ENCODE data around the gene ZFR2.

ZFR2 gene

DNA sequence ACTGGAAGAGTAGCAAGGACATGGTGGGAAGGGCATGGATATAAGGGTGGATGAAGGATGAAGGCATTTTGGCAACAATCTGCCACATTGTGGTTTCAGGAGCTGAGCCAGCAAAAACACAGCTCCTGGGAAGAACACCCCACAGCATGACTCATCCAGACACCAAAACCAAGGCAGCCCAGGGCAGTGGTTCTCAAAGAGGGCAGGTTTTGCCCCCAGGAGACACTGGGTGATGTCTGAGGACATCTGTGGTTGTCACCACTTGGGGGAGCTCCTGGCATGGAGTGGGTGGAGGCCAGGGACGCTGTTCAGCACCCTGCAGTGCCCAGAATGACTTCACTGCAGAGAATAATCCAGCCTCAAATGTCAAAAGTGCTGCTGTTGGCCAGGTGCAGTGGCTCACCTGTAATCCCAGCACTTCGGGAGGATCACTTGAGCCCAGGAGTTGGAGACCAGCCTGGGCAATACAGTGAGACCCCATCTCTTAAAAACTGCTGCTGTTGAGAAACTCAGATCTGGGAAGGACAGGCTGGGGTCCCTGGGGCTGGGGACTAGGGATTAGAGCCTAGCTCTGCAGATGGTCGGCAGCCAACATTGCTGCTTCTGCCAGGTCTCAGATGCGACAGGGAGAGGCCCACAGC is 16.1 kb downstream of the ZFR2 start:
- TF ChIP-seq, protein P1, sequence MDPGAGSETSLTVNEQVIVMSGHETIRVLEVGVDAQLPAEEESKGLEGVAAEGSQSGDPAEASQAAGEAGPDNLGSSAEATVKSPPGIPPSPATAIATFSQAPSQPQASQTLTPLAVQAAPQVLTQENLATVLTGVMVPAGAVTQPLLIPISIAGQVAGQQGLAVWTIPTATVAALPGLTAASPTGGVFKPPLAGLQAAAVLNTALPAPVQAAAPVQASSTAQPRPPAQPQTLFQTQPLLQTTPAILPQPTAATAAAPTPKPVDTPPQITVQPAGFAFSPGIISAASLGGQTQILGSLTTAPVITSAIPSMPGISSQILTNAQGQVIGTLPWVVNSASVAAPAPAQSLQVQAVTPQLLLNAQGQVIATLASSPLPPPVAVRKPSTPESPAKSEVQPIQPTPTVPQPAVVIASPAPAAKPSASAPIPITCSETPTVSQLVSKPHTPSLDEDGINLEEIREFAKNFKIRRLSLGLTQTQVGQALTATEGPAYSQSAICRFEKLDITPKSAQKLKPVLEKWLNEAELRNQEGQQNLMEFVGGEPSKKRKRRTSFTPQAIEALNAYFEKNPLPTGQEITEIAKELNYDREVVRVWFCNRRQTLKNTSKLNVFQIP (CRISPR knock-in tag; IDR thresholded peaks at IDR 0.05; ENCODE audit: borderline replicate concordance, low read depth) = no peak
- TF ChIP-seq ZNF8 (CRISPR knock-in tag; IDR thresholded peaks at IDR 0.05) (no peak), RARB (CRISPR knock-in tag; IDR thresholded peaks at IDR 0.05) (no peak), SNAI2 (CRISPR knock-in tag; IDR thresholded peaks at IDR 0.05) (no peak), ZNF565 (CRISPR knock-in tag; conservative IDR thresholded peaks at IDR 0.05; ENCODE audit: low read depth) (no peak), ZNF70 (CRISPR knock-in tag; IDR thresholded peaks at IDR 0.05) (no peak), TCF4 (CRISPR knock-in tag; IDR thresholded peaks at IDR 0.05; ENCODE audit: borderline replicate concordance) (no peak), GLIS3 (CRISPR knock-in tag; IDR thresholded peaks at IDR 0.05) (no peak), BACH2 (CRISPR knock-in tag; IDR thresholded peaks at IDR 0.05; ENCODE audit: borderline replicate concordance) (no peak), ZC3H10 (CRISPR knock-in tag; IDR thresholded peaks at IDR 0.05) (no peak), PPARA (CRISPR knock-in tag; IDR thresholded peaks at IDR 0.05; ENCODE audit: borderline replicate concordance) (no peak), OSR1 (CRISPR knock-in tag; IDR thresholded peaks at IDR 0.05) (no peak)
- TF ChIP-seq, protein P2, sequence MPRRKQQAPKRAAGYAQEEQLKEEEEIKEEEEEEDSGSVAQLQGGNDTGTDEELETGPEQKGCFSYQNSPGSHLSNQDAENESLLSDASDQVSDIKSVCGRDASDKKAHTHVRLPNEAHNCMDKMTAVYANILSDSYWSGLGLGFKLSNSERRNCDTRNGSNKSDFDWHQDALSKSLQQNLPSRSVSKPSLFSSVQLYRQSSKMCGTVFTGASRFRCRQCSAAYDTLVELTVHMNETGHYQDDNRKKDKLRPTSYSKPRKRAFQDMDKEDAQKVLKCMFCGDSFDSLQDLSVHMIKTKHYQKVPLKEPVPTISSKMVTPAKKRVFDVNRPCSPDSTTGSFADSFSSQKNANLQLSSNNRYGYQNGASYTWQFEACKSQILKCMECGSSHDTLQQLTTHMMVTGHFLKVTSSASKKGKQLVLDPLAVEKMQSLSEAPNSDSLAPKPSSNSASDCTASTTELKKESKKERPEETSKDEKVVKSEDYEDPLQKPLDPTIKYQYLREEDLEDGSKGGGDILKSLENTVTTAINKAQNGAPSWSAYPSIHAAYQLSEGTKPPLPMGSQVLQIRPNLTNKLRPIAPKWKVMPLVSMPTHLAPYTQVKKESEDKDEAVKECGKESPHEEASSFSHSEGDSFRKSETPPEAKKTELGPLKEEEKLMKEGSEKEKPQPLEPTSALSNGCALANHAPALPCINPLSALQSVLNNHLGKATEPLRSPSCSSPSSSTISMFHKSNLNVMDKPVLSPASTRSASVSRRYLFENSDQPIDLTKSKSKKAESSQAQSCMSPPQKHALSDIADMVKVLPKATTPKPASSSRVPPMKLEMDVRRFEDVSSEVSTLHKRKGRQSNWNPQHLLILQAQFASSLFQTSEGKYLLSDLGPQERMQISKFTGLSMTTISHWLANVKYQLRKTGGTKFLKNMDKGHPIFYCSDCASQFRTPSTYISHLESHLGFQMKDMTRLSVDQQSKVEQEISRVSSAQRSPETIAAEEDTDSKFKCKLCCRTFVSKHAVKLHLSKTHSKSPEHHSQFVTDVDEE (CRISPR knock-in tag; IDR thresholded peaks at IDR 0.05) = no peak
- TF ChIP-seq, protein P3, sequence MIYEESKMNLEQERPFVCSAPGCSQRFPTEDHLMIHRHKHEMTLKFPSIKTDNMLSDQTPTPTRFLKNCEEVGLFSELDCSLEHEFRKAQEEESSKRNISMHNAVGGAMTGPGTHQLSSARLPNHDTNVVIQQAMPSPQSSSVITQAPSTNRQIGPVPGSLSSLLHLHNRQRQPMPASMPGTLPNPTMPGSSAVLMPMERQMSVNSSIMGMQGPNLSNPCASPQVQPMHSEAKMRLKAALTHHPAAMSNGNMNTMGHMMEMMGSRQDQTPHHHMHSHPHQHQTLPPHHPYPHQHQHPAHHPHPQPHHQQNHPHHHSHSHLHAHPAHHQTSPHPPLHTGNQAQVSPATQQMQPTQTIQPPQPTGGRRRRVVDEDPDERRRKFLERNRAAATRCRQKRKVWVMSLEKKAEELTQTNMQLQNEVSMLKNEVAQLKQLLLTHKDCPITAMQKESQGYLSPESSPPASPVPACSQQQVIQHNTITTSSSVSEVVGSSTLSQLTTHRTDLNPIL (CRISPR knock-in tag; IDR thresholded peaks at IDR 0.05; ENCODE audit: low read depth) = no peak
- TF ChIP-seq, protein P4, sequence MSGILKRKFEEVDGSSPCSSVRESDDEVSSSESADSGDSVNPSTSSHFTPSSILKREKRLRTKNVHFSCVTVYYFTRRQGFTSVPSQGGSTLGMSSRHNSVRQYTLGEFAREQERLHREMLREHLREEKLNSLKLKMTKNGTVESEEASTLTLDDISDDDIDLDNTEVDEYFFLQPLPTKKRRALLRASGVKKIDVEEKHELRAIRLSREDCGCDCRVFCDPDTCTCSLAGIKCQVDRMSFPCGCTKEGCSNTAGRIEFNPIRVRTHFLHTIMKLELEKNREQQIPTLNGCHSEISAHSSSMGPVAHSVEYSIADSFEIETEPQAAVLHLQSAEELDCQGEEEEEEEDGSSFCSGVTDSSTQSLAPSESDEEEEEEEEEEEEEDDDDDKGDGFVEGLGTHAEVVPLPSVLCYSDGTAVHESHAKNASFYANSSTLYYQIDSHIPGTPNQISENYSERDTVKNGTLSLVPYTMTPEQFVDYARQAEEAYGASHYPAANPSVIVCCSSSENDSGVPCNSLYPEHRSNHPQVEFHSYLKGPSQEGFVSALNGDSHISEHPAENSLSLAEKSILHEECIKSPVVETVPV (CRISPR knock-in tag; IDR thresholded peaks at IDR 0.05) = no peak
- ATAC-seq = peak; percentile 71

DNA sequence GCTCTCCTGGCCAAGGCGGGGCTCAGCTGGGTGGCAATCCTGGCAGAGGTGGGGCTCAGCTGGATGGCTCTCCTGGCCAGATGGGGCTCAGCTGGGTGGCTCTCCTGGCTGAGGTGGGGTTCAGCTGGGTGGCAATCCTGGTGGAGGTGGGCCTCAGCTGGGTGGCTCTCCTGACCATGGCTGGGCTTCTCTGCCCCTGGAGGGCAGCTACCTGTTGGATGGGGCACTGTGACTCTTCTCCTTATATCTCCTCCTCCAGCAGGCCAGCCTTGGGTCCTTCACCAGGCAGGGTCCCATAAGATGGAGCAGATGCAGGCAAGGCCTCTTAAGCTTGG is 16.7 kb downstream of the ZFR2 start:
- TF ChIP-seq ZNF565 (CRISPR knock-in tag; conservative IDR thresholded peaks at IDR 0.05; ENCODE audit: low read depth) (no peak), ZNF8 (CRISPR knock-in tag; IDR thresholded peaks at IDR 0.05) (no peak), ZNF70 (CRISPR knock-in tag; IDR thresholded peaks at IDR 0.05) (no peak), CSDC2 (CRISPR knock-in tag; IDR thresholded peaks at IDR 0.05) (no peak), RARB (CRISPR knock-in tag; IDR thresholded peaks at IDR 0.05) (no peak), ZC3H10 (CRISPR knock-in tag; IDR thresholded peaks at IDR 0.05) (no peak), ZFP30 (CRISPR knock-in tag; IDR thresholded peaks at IDR 0.05) (no peak), OSR1 (CRISPR knock-in tag; IDR thresholded peaks at IDR 0.05) (no peak), GLIS3 (CRISPR knock-in tag; IDR thresholded peaks at IDR 0.05) (no peak), TCF4 (CRISPR knock-in tag; IDR thresholded peaks at IDR 0.05; ENCODE audit: borderline replicate concordance) (no peak), BACH2 (CRISPR knock-in tag; IDR thresholded peaks at IDR 0.05; ENCODE audit: borderline replicate concordance) (no peak), ISL1 (CRISPR knock-in tag; IDR thresholded peaks at IDR 0.05) (no peak), TOX (CRISPR knock-in tag; IDR thresholded peaks at IDR 0.05; ENCODE audit: borderline replicate concordance) (no peak), SNAI2 (CRISPR knock-in tag; IDR thresholded peaks at IDR 0.05) (no peak), ARNTL (CRISPR knock-in tag; IDR thresholded peaks at IDR 0.05; ENCODE audit: borderline replicate concordance, low read depth) (no peak), ESRRG (CRISPR knock-in tag; IDR thresholded peaks at IDR 0.05) (no peak)
- TF ChIP-seq, protein P3 (CRISPR knock-in tag; IDR thresholded peaks at IDR 0.05; ENCODE audit: low read depth) = no peak
- TF ChIP-seq, protein P2 (CRISPR knock-in tag; IDR thresholded peaks at IDR 0.05) = no peak
- TF ChIP-seq, protein P1 (CRISPR knock-in tag; IDR thresholded peaks at IDR 0.05; ENCODE audit: borderline replicate concordance, low read depth) = no peak
- ATAC-seq = no peak

Measured in SK-N-SH treated with all-trans-retinoic acid at 6 μM for 48 hours (cell line).